ENCODE data around the gene MLST8. TPM values are rescaled to one million over a fixed set of nuclear protein-coding genes. Genes with fewer than 3 reads are reported as not detected.

The MLST8 gene, protein sequence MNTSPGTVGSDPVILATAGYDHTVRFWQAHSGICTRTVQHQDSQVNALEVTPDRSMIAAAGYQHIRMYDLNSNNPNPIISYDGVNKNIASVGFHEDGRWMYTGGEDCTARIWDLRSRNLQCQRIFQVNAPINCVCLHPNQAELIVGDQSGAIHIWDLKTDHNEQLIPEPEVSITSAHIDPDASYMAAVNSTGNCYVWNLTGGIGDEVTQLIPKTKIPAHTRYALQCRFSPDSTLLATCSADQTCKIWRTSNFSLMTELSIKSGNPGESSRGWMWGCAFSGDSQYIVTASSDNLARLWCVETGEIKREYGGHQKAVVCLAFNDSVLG
- total RNA-seq (10 to 100 TPM; 28.2 to 31.4 TPM), total RNA-seq (13.2 to 15.9 reads per million in 2 donors)

- Mint-ChIP-seq H3K27me3 (no peaks in the 10 kb centered on the region), H3K36me3 (ENCODE audit: low read depth) (peaks cover 6% of the 10 kb centered on the region), H3K4me1 (peaks cover 14% of the 10 kb centered on the region), H3K4me3 (peak within 1 kb of the TSS; percentile 80), H3K27ac (peak within 1 kb of the TSS; percentile 82)
- DNase-seq (peak; percentile 93 to 97 (median 93)), ATAC-seq (peak; percentile 87)
- no peaks in the 10 kb centered on the region for H3K9me3 ChIP-seq (ENCODE audit: control insufficient read depth, low read length, poor library complexity, severe bottlenecking)
These were observed at the start of gene MLST8 for GRCh38 chr16:2205104-2205966. MLST8 (plus strand) TSS chr16:2205454; CDS start chr16:2206086, 632 bp downstream.

GRCh38 chr16:2155977-2156848 is 49.0 kb upstream of the MLST8 start:
- no peaks in the 10 kb centered on the region for H3K36me3 Mint-ChIP-seq (ENCODE audit: low read depth)
- DNase-seq (no peak), ATAC-seq (no peak)
- H3K27me3 Mint-ChIP-seq = no peaks in the 10 kb centered on the region
- H3K27ac Mint-ChIP-seq = peak overlapping the region; percentile 95
- peaks cover 38% of the 10 kb centered on the region for H3K4me1 Mint-ChIP-seq
- peak overlapping the region; percentile 97 for H3K4me3 Mint-ChIP-seq
- H3K9me3 ChIP-seq (ENCODE audit: control insufficient read depth, low read length, poor library complexity, severe bottlenecking) = no peaks in the 10 kb centered on the region

- Mint-ChIP-seq H3K4me1 (peaks cover 36% of the 10 kb centered on the region), H3K27me3 (no peaks in the 10 kb centered on the region), H3K4me3 (peak overlapping the region; percentile 97), H3K27ac (peak overlapping the region; percentile 79), H3K36me3 (ENCODE audit: low read depth) (no peaks in the 10 kb centered on the region)
- H3K9me3 ChIP-seq (ENCODE audit: control insufficient read depth, low read length, poor library complexity, severe bottlenecking) = no peaks in the 10 kb centered on the region
- ATAC-seq (no peak), DNase-seq (no peak)
These were observed 48.4 kb upstream of the MLST8 start for GRCh38 chr16:2156849-2157224.

- ATAC-seq (no peak), DNase-seq (no peak)
- Mint-ChIP-seq H3K36me3 (ENCODE audit: low read depth) (no peaks in the 10 kb centered on the region), H3K27ac (peak overlapping the region; percentile 63), H3K27me3 (no peaks in the 10 kb centered on the region), H3K4me3 (peak overlapping the region; percentile 97), H3K4me1 (peaks cover 36% of the 10 kb centered on the region)
- no peaks in the 10 kb centered on the region for H3K9me3 ChIP-seq (ENCODE audit: control insufficient read depth, low read length, poor library complexity, severe bottlenecking)
These were observed 47.6 kb upstream of the MLST8 start for GRCh38 chr16:2157480-2158261.

DNA sequence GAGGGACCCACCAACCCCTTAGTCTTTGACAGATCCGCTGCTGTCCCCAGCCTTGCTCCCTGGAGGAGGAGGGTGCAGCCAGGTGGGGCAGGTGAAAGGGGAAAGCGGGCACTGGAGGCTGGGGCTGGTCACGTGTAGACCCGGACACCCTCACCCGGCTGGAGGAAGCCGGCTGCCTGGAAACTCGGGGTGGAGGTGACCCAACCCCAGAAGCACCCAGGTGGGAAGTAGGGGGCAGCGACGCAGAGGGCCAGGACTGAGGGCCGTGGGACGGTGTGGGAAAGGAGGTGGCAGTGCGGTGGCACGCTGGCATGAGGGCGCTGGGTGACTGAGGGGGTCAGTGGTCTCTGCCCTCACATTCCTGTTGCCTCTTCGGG is 47.0 kb upstream of the MLST8 start:
- H3K27ac Mint-ChIP-seq = peak overlapping the region; percentile 63
- peaks cover 35% of the 10 kb centered on the region for H3K4me1 Mint-ChIP-seq
- ATAC-seq = no peak
- H3K4me3 Mint-ChIP-seq = no peak overlapping the region
- no peaks in the 10 kb centered on the region for H3K9me3 ChIP-seq (ENCODE audit: control insufficient read depth, low read length, poor library complexity, severe bottlenecking)
- no peaks in the 10 kb centered on the region for H3K27me3 Mint-ChIP-seq
- H3K36me3 Mint-ChIP-seq (ENCODE audit: low read depth) = no peaks in the 10 kb centered on the region
- DNase-seq = no peak

DNA sequence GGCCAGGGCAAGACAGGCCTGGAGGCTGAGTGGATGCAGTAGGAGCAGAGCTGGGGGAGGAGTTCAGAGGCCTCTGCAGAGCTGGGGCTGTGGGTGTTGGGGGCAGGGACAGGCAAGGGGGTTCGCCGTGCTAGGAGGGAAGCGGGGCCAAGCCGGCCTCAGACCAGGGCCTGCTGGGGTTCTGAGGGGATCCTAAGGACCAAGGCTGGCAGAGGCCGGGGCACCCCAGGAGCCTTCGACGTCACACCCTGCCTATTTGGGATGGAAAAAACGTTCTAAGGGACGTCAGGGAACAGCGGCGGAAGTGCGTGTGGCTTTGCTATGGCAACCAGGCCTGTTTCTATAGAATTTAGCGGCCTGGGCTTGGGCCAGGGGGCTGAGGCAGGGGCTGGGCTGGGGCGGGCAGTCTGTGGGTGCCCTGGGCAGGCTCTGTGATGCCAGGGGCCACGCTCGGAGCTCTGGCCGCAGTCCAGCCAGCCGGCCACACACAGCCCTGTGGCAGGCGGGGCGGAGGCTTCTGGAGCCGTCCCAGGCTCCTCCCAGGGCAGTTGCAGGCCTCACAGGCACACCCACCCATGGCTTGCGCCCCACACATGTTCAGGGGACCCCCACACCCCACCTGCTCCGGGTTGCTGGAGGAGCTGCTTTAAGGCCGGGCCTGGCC is 45.9 kb upstream of the MLST8 start:
- Mint-ChIP-seq H3K4me1 (peaks cover 30% of the 10 kb centered on the region), H3K27me3 (no peaks in the 10 kb centered on the region), H3K27ac (no peak overlapping the region), H3K36me3 (ENCODE audit: low read depth) (no peaks in the 10 kb centered on the region), H3K4me3 (no peak overlapping the region)
- ATAC-seq = no peak
- DNase-seq = no peak
- H3K9me3 ChIP-seq (ENCODE audit: control insufficient read depth, low read length, poor library complexity, severe bottlenecking) = no peaks in the 10 kb centered on the region

DNA sequence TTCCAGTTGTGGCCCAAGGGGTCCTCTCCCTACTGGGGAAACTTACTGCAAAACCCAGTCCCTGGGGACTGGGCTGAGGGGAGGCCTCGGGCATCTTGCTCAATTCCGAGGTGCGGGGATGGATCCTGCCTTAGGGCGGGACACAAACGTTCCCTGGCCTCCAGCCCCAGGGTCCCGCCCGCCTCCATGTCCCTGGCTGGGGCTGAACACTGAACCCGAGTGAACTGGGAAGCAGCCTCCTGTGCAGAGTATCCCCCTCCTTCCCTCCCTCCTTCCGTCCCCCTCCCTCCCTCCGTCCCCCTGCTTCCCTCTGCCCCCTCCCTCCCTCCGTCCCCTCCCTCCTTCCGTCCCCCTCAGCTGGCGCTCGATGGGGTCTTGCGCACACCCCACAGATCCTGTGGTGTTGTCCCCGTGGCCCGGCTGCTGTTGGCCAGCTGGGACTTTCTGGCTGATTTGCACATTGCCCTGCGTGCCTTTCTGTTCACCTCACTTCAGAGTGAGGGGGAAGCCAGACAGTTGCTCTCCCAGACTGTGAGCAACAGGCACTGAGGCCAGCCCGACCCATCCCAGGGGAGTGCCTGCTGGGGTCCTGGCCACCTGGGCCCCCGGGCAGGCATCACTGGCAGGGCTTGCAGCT is 44.2 kb upstream of the MLST8 start:
- no peak for DNase-seq
- no peak overlapping the region for H3K4me3 Mint-ChIP-seq
- H3K4me1 Mint-ChIP-seq = peaks cover 17% of the 10 kb centered on the region
- no peaks in the 10 kb centered on the region for H3K36me3 Mint-ChIP-seq (ENCODE audit: low read depth)
- no peak overlapping the region for H3K27ac Mint-ChIP-seq
- no peak for ATAC-seq
- no peaks in the 10 kb centered on the region for H3K9me3 ChIP-seq (ENCODE audit: control insufficient read depth, low read length, poor library complexity, severe bottlenecking)
- no peaks in the 10 kb centered on the region for H3K27me3 Mint-ChIP-seq

DNA sequence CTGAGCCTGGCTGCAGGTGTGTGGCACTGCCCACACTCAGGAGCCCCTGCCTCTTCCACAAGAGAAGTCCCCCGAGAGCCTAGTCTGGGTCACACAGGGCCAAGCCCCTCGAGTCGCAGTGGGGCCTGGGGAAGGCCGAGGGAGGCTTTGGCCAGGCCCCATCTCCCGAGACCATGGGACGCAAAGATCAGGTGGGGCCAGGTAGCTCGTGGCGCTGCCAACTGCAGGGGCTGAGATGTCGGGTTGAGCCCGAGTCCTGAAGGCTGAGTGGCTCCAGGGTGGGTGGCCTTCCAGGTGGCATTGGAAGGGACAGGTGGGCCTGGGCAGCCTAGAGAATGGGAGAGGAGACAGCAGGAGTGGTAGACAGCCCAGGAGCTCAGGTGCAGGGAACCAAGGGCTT is 43.3 kb upstream of the MLST8 start:
- DNase-seq (no peak), ATAC-seq (no peak)
- Mint-ChIP-seq H3K4me1 (peaks cover 9% of the 10 kb centered on the region), H3K36me3 (ENCODE audit: low read depth) (no peaks in the 10 kb centered on the region), H3K4me3 (no peak overlapping the region), H3K27ac (no peak overlapping the region), H3K27me3 (no peaks in the 10 kb centered on the region)
- H3K9me3 ChIP-seq (ENCODE audit: control insufficient read depth, low read length, poor library complexity, severe bottlenecking) = no peaks in the 10 kb centered on the region

DNA sequence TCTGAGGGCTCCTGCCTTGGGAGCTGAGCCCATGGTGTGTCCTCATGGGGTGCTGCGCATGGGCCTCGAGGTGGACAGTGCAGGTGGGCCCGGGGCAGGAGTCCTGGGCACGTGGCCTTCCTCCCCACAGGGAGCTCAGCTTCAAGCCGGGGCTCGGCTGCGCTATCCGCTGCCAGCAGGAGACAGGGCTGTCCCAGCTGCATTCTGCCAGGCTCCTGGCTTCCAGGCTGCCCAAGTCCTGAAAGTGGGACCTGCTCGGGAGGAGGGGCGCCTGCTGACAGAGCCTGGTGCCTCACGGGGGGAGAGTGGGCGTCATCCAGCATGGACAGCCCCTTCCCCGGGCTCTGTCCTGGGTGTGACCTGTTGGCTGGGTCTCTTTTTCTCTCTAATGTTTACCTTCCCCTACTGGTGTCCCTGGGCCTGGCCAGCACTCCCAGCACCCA is 42.6 kb upstream of the MLST8 start:
- no peak overlapping the region for H3K27ac Mint-ChIP-seq
- no peaks in the 10 kb centered on the region for H3K27me3 Mint-ChIP-seq
- no peak for DNase-seq
- peaks cover 2% of the 10 kb centered on the region for H3K4me1 Mint-ChIP-seq
- no peaks in the 10 kb centered on the region for H3K9me3 ChIP-seq (ENCODE audit: control insufficient read depth, low read length, poor library complexity, severe bottlenecking)
- ATAC-seq = no peak
- H3K4me3 Mint-ChIP-seq = no peak overlapping the region
- H3K36me3 Mint-ChIP-seq (ENCODE audit: low read depth) = no peaks in the 10 kb centered on the region

DNA sequence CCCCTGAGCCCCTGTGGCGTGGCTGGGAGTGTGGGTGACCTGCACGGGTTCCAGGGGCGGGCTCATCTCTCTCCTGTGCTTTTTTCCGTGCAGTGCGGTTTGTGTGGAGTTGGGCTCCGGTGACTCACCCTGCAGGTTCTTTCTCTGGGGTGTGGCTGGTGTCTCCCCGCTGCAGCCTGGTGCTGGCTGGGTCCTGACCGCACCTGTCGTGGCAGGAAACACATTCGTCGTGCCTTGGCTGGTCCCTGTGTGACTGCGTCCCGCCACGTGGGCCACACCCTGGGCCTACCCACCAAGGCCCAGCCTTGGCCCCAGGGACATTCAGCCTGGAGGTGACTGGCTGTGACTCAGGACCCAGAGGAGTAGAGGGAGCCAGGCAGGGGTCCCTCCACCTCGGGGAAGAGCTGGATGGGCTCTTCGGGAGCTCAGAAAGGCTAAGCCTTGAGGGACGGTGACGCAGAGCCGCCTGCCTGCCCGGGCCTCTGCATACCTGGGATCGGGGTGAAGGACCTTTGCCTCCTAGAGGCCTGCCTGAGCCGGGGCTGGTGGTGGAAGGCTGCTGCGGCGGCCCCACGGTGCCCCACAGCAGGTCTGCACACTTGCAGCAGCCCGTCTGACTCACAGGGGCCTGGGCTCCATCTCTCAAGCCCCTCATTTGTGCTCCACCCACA is 41.9 kb upstream of the MLST8 start:
- no peak overlapping the region for H3K27ac Mint-ChIP-seq
- H3K27me3 Mint-ChIP-seq = no peaks in the 10 kb centered on the region

DNA sequence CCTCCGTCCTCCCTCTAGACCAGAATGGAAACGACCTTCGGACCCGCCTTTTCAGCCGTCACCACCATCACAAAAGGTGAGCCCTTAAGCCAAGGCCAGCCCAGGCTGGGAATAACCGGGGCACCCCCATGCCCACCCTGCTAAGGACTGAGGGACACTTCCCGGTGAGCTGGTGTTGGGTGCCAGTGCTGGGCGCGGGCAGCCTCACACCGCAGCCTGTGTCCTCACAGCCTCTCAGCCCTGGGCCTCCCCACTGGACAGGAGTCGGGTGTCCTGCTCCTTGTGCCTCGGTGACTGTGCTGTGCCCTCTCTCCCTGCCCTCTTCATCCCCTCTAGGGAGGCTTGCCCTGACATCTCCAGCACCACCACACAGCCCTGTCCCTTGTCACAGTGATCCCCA is 39.4 kb upstream of the MLST8 start:
- DNase-seq = no peak
- Mint-ChIP-seq H3K27ac (no peak overlapping the region), H3K36me3 (ENCODE audit: low read depth) (no peaks in the 10 kb centered on the region), H3K27me3 (no peaks in the 10 kb centered on the region), H3K4me3 (no peak overlapping the region), H3K4me1 (peaks cover 2% of the 10 kb centered on the region)
- no peak for ATAC-seq
- no peaks in the 10 kb centered on the region for H3K9me3 ChIP-seq (ENCODE audit: control insufficient read depth, low read length, poor library complexity, severe bottlenecking)

More for the DNA sequence above, 41.9 kb upstream of the MLST8 start:
- Mint-ChIP-seq H3K36me3 (ENCODE audit: low read depth) (no peaks in the 10 kb centered on the region), H3K4me1 (peaks cover 2% of the 10 kb centered on the region), H3K4me3 (no peak overlapping the region)
- ATAC-seq (peak; percentile 75), DNase-seq (no peak)
- no peaks in the 10 kb centered on the region for H3K9me3 ChIP-seq (ENCODE audit: control insufficient read depth, low read length, poor library complexity, severe bottlenecking)
